NT2/D1 (cell line): Measurements from ENCODE around the gene ARPC2.

ENCODE experiments used
- YY1 ChIP-seq: IDR thresholded peaks from 2 replicates; pipeline ENCODE4 v1.6.1; 2011; ENCODE audit not compliant: insufficient read length, insufficient read depth
- ZNF274 ChIP-seq: IDR thresholded peaks from 2 replicates; pipeline ENCODE4 v1.6.1; 2011; ENCODE audit warnings: mild to moderate bottlenecking, low read depth, low read length

DNA sequence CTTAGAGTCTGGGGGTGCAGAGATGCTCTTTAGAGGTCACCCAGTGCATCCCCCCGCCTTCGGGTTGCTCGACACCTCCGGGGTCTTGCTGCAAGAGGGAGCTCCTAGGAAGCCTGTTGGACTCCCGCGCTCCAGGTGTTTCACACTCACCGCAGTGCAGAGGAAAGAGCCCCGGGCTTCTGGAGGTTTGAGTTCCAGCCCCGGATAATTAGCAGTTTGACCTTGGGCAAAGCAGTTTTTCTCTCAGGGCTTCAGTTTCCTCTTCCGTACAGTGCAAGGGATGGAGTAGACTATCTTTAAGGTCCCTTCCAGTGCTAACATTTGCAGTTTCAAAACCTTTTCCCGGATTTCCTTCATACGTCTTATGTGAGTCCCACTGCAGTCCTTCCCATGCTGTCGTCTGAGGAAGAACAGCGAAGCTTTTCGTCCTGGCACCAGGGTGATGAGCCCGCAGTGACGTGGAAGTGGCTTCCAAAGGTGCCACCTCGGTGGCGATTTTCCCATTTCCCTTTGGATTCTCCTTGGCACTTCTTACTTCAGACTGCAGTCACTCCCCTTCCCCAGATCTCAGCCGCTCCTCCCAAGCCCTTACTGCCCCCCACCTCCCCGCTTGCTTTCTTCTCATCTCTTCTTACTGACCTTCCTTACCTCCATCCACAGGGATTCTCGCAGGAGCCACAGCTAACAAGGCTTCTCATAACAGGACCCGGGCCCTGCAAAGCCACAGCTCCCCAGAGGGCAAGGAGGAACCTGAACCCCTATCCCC is 53.9 kb downstream of the ARPC2 start:
- TF ChIP-seq ZNF274 = no peak
- TF ChIP-seq YY1 = no peak
